ENCODE results near the gene RGS12. TPM values are rescaled to one million over a fixed set of nuclear protein-coding genes. Genes with fewer than 3 reads are reported as not detected.

Gene RGS12
- total and polyA plus RNA-seq, 2 of the 13 experiments (the other 11 are each of a cell fraction or from before 2014, with no cell fraction given) = 21.0 to 27.7 TPM

DNA sequence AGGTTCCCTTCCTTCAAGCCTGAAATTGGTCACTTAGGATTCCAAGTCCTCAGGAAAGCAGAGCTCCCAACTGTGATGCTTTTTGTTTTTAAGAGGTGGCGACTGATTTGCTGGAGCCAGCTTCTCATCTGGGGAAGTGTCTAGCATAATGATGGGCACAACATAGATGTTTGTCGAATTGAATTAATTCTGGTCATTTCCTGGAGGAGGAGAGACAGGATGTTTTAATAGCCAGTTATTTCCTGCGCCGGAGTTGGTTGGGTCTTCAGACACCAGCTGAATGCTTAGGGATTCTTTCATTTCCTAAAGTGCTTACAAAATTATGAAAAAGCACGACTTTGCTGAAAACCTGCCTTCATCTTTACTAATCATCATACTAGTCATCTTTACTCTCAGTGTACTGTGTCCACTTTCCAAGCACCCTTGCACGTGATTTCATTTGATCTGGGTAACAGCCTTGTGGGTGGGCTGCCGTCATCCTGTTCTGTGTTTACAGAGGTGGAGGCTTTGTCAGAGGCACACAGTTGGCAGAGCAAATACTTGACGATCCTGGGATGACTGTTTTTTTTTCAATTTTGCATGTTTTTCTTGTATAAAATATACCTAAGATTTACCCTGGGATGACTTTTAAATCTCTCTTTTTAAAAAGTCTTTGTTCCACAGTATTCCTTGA is 49.5 kb downstream of the RGS12 start (continued):
- TF ChIP-seq, protein P1, sequence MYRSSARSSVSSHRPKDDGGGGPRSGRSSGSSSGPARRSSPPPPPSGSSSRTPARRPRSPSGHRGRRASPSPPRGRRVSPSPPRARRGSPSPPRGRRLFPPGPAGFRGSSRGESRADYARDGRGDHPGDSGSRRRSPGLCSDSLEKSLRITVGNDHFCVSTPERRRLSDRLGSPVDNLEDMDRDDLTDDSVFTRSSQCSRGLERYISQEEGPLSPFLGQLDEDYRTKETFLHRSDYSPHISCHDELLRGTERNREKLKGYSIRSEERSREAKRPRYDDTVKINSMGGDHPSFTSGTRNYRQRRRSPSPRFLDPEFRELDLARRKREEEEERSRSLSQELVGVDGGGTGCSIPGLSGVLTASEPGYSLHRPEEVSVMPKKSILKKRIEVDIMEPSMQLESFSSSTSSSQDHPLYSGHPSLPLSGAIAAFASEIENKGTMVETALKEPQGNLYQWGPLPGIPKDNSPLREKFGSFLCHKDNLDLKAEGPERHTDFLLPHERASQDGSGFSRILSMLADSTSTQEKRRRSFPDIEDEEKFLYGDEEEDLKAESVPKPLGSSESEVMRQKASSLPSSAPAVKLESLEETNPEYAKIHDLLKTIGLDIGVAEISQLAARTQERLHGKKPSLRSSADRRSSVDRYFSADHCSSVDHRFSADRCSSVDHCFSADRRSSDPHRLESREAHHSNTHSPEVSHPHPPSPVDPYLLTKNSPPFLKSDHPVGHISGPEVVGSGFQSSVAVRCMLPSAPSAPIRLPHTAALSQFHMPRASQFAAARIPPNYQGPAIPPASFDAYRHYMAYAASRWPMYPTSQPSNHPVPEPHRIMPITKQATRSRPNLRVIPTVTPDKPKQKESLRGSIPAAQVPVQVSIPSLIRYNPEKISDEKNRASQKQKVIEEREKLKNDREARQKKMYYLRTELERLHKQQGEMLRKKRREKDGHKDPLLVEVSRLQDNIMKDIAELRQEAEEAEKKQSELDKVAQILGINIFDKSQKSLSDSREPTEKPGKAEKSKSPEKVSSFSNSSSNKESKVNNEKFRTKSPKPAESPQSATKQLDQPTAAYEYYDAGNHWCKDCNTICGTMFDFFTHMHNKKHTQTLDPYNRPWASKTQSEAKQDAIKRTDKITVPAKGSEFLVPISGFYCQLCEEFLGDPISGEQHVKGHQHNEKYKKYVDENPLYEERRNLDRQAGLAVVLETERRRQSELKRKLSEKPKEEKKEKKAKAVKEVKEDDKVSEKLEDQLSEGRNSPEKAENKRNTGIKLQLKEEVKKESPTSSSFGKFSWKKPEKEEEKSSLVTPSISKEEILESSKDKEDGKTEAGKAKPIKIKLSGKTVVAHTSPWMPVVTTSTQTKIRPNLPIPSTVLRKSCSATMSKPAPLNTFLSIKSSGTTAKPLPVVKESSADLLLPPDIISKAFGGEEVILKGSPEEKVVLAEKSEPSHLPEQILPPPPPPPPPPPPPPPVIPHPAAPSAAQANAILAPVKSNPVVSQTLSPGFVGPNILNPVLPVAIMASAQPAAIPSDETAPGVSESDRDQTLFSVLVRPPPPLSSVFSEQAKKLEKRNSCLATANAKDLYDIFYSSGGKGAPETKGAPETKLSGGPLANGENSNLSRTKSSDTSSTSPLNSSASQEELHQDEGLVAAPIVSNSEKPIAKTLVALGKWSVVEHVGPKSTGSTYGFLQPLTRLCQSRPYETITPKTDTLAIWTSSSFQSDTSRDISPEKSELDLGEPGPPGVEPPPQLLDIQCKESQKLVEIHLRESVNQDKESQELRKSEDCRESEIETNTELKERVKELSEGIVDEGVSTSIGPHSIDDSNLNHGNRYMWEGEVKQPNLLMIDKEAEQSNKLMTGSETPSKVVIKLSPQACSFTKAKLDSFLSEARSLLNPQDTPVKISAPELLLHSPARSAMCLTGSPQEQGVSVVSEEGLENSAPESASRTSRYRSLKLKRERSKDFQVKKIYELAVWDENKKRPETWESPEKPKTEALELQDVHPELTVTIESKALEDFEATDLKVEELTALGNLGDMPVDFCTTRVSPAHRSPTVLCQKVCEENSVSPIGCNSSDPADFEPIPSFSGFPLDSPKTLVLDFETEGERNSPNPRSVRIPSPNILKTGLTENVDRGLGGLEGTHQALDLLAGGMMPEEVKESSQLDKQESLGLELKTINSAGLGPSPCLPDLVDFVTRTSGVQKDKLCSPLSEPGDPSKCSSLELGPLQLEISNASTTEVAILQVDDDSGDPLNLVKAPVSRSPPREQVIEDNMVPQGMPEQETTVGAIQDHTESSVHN (CRISPR knock-in tag; IDR thresholded peaks at IDR 0.05) = no peak
- TF ChIP-seq HNF4A (CRISPR knock-in tag; IDR thresholded peaks at IDR 0.05) (peak; percentile 12; the same call in 1 of the 2 replicates), DR1 (CRISPR knock-in tag; IDR thresholded peaks at IDR 0.05) (no peak), TBX3 (IDR thresholded peaks at IDR 0.05; ENCODE audit: borderline replicate concordance) (peak; percentile 15; the same call in 1 of the 2 replicates), TSC22D2 (CRISPR knock-in tag; IDR thresholded peaks at IDR 0.05; ENCODE audit: borderline replicate concordance) (no peak), POLR2A (IDR thresholded peaks at IDR 0.05; ENCODE audit: insufficient read depth in 1 of 2, low read depth in 2 of 2, low read length in 2 of 2) (no peak), MIER3 (CRISPR knock-in tag; IDR thresholded peaks at IDR 0.05; ENCODE audit: borderline replicate concordance) (0 out of 2 replicates have a peak, but pooled peaks have one; percentile 74), MED13 (CRISPR knock-in tag; IDR thresholded peaks at IDR 0.05) (no peak), SAFB2 (CRISPR knock-in tag; IDR thresholded peaks at IDR 0.05; ENCODE audit: borderline replicate concordance, low read depth) (no peak), ZNF274 (CRISPR knock-in tag; IDR thresholded peaks at IDR 0.05) (no peak), REL (CRISPR knock-in tag; conservative IDR thresholded peaks at IDR 0.05) (no peak), ZBTB7B (CRISPR knock-in tag; IDR thresholded peaks at IDR 0.05) (peak; percentile 83), DNMT3B (CRISPR knock-in tag; conservative IDR thresholded peaks at IDR 0.05) (no peak), ZNF790 (CRISPR knock-in tag; IDR thresholded peaks at IDR 0.05; ENCODE audit: borderline replicate concordance) (no peak), ZNF549 (CRISPR knock-in tag; IDR thresholded peaks at IDR 0.05) (no peak)
- TF ChIP-seq, protein P2, sequence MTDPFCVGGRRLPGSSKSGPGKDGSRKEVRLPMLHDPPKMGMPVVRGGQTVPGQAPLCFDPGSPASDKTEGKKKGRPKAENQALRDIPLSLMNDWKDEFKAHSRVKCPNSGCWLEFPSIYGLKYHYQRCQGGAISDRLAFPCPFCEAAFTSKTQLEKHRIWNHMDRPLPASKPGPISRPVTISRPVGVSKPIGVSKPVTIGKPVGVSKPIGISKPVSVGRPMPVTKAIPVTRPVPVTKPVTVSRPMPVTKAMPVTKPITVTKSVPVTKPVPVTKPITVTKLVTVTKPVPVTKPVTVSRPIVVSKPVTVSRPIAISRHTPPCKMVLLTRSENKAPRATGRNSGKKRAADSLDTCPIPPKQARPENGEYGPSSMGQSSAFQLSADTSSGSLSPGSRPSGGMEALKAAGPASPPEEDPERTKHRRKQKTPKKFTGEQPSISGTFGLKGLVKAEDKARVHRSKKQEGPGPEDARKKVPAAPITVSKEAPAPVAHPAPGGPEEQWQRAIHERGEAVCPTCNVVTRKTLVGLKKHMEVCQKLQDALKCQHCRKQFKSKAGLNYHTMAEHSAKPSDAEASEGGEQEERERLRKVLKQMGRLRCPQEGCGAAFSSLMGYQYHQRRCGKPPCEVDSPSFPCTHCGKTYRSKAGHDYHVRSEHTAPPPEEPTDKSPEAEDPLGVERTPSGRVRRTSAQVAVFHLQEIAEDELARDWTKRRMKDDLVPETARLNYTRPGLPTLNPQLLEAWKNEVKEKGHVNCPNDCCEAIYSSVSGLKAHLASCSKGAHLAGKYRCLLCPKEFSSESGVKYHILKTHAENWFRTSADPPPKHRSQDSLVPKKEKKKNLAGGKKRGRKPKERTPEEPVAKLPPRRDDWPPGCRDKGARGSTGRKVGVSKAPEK (CRISPR knock-in tag; IDR thresholded peaks at IDR 0.05; ENCODE audit: borderline replicate concordance) = no peak
- TF ChIP-seq, protein P3, sequence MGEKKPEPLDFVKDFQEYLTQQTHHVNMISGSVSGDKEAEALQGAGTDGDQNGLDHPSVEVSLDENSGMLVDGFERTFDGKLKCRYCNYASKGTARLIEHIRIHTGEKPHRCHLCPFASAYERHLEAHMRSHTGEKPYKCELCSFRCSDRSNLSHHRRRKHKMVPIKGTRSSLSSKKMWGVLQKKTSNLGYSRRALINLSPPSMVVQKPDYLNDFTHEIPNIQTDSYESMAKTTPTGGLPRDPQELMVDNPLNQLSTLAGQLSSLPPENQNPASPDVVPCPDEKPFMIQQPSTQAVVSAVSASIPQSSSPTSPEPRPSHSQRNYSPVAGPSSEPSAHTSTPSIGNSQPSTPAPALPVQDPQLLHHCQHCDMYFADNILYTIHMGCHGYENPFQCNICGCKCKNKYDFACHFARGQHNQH (CRISPR knock-in tag; IDR thresholded peaks at IDR 0.05) = 0 out of 2 replicates have a peak, but pooled peaks have one; percentile 59

Measured in HepG2 (cell line).